DOHH2 (cell line): Measurements from ENCODE around the gene HLF.

Source experiments
- EZH2phosphoT487 ChIP-seq: fragments of 200-600 bp; sonication (generic); IDR thresholded peaks from 2 replicates; pipeline ENCODE4 v1.6.1; 2017; ENCODE audit warnings: borderline replicate concordance, mild to moderate bottlenecking, antibody characterized with exemption, low read length, moderate library complexity, mixed read lengths
- TF ChIP-seq, protein P1 (sequence below): fragments of 200-600 bp; sonication (generic); IDR thresholded peaks from one replicate; pipeline ENCODE4 v1.5.1; 2014; ENCODE audit warnings: antibody characterized with exemption, mild to moderate bottlenecking, low read depth, low read length; ENCODE audit not compliant: poor library complexity, severe bottlenecking

DNA sequence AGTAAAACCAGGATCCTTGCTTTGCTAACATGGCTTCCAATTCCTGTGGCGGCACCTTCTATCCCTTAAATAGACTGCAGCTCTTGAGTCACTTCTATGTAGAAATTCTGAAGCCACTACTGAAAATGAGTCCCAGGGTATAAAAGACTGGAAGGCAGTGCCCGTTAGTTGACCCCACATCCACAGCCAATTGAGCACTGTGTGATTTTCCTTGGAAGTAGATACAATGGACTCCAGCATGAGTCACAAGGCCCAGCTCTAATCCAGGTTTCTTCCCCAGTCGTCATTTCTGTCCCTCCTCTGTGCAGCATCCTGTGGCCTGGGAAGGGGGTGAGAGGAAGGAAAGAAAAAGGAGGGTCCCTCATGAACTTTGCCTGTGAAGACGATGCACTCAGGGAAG, 69.5 kb downstream of the HLF start:
- TF ChIP-seq, protein P1, sequence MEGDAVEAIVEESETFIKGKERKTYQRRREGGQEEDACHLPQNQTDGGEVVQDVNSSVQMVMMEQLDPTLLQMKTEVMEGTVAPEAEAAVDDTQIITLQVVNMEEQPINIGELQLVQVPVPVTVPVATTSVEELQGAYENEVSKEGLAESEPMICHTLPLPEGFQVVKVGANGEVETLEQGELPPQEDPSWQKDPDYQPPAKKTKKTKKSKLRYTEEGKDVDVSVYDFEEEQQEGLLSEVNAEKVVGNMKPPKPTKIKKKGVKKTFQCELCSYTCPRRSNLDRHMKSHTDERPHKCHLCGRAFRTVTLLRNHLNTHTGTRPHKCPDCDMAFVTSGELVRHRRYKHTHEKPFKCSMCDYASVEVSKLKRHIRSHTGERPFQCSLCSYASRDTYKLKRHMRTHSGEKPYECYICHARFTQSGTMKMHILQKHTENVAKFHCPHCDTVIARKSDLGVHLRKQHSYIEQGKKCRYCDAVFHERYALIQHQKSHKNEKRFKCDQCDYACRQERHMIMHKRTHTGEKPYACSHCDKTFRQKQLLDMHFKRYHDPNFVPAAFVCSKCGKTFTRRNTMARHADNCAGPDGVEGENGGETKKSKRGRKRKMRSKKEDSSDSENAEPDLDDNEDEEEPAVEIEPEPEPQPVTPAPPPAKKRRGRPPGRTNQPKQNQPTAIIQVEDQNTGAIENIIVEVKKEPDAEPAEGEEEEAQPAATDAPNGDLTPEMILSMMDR: no peak
- no peak for TF ChIP-seq EZH2phosphoT487
